A172 (cell line): Measurements from ENCODE around the gene CLEC4G. TPM values are rescaled to one million over a fixed set of nuclear protein-coding genes. Genes with fewer than 3 reads are reported as not detected.

Source experiments
- DNase-seq: peaks from one replicate; pipeline ENCODE4 v3.0.0-alpha.2; 2015; ENCODE audit warnings: low spot score
- total RNA-seq: library from RNA; depleted of rRNA; stranded (reverse); fragments of >200 nt; shearing (Covaris generic); gene quantifications from 2 replicates; pipeline ENCODE4 v1.2.3, GENCODE V29; 2014; rRNA removed

Gene CLEC4G
- total RNA-seq, 1 experiment from 2014 or later: not detected

GRCh38 chr19:7697721-7698287 is 34.1 kb downstream of the CLEC4G start:
- no peak for DNase-seq

DNA sequence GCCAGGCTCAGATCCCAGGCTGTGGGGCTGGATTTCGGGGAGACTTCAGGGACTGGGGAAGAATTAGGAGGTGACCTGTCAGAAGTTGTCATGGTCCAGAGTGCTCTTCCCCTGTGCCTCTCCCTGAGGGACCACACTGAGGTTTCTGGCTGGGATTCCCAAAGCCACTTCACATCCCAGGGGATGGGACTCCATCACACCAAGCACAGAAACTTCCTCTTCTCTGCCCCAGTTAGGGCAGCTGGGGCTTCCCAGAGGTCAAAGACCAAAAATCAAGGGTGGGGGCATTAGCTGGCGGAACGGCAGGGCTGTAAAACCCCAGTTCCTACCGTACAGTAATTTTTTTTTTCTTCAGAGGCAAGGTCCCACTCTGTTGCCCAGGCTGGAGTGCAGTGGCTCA is 37.4 kb downstream of the CLEC4G start:
- no peak for DNase-seq

DNA sequence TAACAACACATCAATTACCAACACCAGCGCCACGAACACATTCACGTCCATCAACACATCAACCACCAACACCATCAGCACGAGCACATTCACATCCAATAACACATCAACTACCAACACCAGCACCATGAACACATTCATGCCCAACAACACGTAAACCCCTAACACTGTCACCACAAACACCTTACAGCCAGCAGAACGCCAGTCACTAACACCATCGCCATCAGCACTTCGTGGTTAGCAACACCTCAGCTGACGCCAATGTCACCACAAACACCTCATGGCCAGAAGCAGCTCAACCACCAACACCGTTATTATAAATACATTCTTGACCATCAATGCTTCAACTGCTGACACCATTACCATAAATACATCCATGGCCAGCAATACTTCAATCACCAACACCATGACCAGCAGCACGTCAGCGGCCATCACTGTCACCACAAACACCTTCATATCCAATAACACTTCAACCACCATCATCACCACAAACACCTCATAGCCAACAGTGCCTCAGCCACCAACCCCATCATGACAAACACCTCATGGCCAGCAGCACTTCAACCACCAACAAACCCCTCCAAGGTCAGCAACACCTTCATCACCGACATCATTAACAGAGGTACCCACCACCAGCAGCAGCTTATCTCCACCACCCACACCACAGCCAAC is 39.4 kb downstream of the CLEC4G start:
- DNase-seq: no peak

- DNase-seq: no peak
Measured at GRCh38 chr19:7691497-7691896, 40.4 kb downstream of the CLEC4G start.

- no peak for DNase-seq
Measured at GRCh38 chr19:7690779-7691258, 41.1 kb downstream of the CLEC4G start.

DNA sequence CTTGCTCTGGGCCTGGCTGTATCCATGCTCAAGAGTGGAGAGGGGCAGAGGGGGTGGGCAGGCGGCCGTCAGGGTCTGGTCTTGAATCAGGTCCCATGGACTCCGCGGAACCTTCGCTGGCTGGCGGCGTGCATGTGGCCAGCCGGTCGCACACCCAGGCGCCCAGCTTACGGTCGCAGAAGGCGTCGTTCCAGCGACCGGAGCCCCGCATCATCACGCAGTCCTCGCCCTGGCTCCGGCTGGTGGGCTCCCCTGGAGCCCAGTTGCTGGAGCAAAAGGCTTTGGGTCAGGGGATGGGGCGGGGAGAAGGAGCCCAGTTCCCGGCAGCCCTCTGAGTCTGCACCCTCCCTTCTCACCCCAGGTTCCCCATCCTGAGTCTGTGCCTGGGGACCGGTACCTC is 42.7 kb downstream of the CLEC4G start:
- DNase-seq: no peak

DNA sequence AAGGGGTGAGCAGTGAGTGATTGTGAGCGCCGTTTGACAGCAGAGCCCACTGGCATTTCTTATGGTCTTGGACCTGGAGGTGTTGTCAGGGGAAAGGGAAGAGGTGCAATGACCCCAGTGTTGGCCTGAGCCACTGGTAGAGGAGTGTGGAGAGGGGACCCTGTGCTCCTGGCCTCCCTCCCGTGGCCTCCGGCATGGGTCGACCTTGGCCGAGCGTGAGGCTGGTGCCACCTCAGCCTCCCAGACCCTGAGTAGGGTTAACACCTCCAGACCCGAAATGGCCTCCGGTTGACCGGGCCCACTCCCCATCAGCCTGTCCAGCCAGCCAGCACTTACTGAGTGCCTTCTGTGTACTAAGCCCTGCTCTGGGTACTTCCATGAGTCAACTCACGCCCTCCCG is 44.7 kb downstream of the CLEC4G start:
- no peak for DNase-seq

- no peak for DNase-seq
Measured at GRCh38 chr19:7685546-7686445, 46.1 kb downstream of the CLEC4G start.

DNA sequence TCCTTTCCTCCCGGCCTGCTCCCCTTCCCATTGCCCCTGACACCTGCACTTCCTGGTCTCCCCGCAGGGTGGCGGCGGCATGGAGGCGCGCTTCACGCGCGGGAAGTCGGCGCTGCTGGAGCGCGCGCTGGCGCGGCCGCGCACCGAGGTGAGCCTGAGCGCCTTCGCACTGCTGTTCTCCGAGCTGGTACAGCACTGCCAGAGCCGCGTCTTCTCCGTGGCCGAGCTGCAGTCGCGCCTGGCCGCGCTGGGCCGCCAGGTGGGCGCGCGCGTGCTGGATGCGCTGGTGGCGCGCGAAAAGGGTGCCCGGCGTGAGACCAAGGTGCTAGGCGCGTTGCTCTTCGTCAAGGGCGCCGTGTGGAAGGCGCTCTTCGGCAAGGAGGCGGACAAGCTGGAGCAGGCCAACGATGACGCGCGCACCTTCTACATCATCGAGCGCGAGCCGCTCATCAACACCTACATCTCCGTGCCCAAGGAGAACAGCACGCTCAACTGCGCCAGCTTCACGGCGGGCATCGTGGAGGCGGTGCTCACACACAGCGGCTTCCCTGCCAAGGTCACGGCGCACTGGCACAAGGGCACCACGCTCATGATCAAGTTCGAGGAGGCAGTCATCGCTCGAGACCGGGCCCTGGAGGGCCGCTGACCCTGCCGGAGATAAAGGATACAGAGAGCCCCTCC is 49.6 kb downstream of the CLEC4G start:
- DNase-seq: no peak

DNA sequence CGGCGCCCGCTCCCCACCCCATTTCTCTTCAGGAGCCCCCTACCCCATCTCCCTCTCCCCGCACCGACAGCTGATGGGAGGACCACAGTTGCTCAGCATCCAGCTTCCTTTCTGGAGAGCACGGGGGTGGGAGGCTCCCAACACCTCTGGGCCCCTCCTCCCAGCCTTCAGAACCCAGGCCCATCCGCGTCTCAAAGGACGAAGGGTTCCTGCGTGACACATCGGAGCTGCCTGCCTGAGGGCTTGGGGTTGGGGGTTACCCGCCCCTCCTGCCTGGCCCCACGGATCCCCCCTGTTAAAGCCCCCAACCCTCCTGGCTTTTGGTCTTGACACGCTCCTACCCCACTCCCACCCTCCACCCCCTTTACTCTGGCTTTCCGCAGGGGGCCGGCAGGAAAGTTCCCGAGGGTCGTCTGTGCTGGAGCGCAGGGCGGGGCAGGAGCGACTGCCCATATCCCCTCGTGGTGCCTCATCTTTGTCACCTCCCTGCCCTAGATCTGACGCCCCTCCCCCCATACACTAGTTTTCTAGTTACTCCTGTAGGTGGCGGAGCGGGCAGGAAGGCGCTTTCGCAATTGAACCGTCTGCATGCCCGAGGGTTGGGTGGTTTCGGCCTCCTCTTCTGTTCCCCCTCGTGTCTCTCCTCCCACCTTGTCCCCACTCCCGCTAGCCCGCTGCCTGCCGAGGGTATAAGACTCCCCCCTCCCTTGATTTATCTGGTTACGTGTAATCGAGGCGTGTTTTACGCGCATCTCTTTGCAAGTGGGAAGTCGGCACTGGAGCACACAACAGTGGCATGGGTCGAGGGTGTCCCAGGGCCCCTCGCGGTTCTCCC is 50.4 kb downstream of the CLEC4G start:
- peak; percentile 43 for DNase-seq

DNA sequence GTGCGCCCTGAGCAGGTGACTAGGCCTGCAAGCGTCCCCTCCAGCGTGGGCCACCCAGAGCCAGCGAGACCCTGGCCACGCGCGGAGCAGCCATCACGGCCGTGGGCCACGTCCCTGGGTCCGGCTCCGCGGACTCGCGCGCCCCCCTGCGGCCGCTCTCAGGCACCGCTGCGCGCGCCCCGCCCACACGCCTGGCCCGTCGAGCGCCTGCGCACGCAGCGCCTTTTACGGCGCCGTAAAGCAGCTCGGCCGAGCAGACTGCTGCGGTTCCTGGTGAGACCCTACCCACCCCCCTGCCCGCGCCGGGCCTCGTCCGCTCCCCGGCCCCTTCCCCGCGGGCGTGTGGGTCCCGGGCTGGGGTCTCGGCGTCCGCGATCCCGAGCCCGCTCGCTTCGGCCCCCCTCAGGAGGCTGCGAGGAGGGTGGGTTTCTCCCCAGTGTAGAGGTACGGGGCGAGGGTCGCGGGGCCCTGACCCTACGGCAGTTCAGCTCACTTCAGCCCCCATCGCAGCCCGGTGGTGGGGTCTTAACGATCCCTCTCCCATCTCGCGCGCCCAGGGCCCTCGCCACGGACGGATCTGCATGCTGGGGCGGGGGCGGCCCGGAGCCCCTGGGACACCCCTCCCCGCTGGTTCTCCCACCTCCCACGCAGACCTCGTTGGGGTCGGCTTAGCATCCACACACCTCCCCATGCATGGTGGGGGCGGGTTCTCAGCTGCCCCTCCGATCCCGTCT is 51.1 kb downstream of the CLEC4G start, which contains the start of gene TRAPPC5:
Gene TRAPPC5, plus strand, starts transcription at position 228 of the 734 bp plus-strand sequence. CDS start 1,421 bp downstream, outside the sequence.
- DNase-seq: peak; percentile 41

DNA sequence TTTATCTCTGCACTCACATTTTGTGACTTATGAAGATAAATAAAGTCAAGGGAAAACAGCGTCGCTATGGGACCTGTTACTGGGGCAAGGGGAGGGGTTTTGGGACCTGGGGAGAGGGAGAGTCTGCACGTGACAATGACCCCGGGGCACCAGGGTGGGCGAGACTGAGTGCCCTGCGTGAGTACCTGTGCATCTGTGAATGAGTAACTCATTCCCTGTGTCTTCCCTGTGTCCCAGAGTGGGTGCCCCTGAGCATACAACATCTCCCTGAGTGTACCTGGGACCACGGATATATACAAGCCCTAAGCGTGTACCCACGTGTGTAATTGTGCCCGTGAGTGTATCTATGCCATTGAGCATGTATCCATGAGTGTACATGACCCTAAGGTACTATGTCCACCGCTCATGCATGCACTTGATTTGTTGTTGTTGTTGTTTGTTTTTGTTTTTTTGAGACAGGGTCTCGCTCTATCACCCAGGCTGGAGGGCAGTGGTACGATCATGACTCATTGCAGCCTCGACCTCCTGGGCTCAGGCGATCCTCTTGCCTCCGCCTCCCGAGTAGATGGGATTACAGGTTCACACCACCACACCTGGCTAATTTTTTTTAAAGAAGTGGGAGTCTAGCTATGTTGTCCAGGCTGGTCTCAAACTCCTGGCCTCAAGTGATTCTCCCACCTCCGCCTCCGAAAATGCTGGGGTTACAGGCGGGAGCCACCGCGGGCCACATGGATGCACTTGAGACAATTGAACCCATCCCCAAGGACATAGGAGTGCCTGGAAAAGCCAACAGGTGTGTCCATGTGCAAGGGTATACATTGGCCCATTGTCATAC is 51.9 kb downstream of the CLEC4G start:
- no peak for DNase-seq

- no peak for DNase-seq
Measured at GRCh38 chr19:7678971-7679751, 52.7 kb downstream of the CLEC4G start.

Other genes with a start within 250 kb of the CLEC4G start
- 3.0 and 6.7 TPM in 2 replicates for gene PEX11G, start 243.1 kb downstream of the CLEC4G start, total RNA-seq
- gene ZNF358, start 216.0 kb downstream of the CLEC4G start, total RNA-seq: 47.8 and 72.7 TPM in 2 replicates
- gene MCOLN1, start 209.5 kb downstream of the CLEC4G start, total RNA-seq: 3.1 and 5.0 TPM in 2 replicates
- 105 and 138 TPM in 2 replicates for gene PNPLA6, start 196.4 kb downstream of the CLEC4G start, total RNA-seq
- 1.5 and 2.6 TPM in 2 replicates for gene CAMSAP3, start 136.2 kb downstream of the CLEC4G start, total RNA-seq
- 40.0 and 43.2 TPM in 2 replicates for gene XAB2, start 102.6 kb downstream of the CLEC4G start, total RNA-seq
- 35.8 and 76.6 TPM in 2 replicates for gene PET100, start 102.3 kb downstream of the CLEC4G start, total RNA-seq
- gene PCP2, start 98.4 kb downstream of the CLEC4G start, total RNA-seq: not detected in 2 replicates
- gene STXBP2, start 95.0 kb downstream of the CLEC4G start, total RNA-seq: 0.12 and 0.84 TPM in 2 replicates
- not detected in 2 replicates for gene RETN, start 63.1 kb downstream of the CLEC4G start, total RNA-seq
- not detected in 2 replicates for gene MCEMP1, start 55.0 kb downstream of the CLEC4G start, total RNA-seq
- 118 and 176 TPM in 2 replicates for gene TRAPPC5, start 51.3 kb downstream of the CLEC4G start, total RNA-seq
- gene FCER2, start 30.0 kb downstream of the CLEC4G start, total RNA-seq: not detected in 2 replicates
- gene CD209, start 15.4 kb upstream of the CLEC4G start, total RNA-seq: not detected in 2 replicates
- gene CLEC4M, start 31.1 kb upstream of the CLEC4G start, total RNA-seq: 0.12 TPM in 1 of 2 replicates, not detected in the other
- gene EVI5L, start 98.1 kb upstream of the CLEC4G start, total RNA-seq: 20.2 and 21.1 TPM in 2 replicates
- gene PRR36, start 142.3 kb upstream of the CLEC4G start, total RNA-seq: 1.0 and 1.2 TPM in 2 replicates
- 30.8 and 33.7 TPM in 2 replicates for gene LRRC8E, start 156.4 kb upstream of the CLEC4G start, total RNA-seq
- gene MAP2K7, start 171.8 kb upstream of the CLEC4G start, total RNA-seq: 7.1 and 12.7 TPM in 2 replicates
- gene TGFBR3L, start 182.7 kb upstream of the CLEC4G start, total RNA-seq: 0.34 TPM in 1 of 2 replicates, not detected in the other
- 30.6 and 44.5 TPM in 2 replicates for gene SNAPC2, start 188.2 kb upstream of the CLEC4G start, total RNA-seq
- gene CTXN1, start 194.0 kb upstream of the CLEC4G start, total RNA-seq: 24.3 and 37.0 TPM in 2 replicates
- 82.0 and 92.0 TPM in 2 replicates for gene TIMM44, start 211.6 kb upstream of the CLEC4G start, total RNA-seq